GM18526 (cell line): Measurements from ENCODE around the gene TEX26.

ENCODE experiments used
- POLR2A ChIP-seq: IDR thresholded peaks from 3 replicates; pipeline ENCODE4 v1.6.1; 2011; ENCODE audit not compliant: insufficient read length; ENCODE audit errors: extremely low read depth

Gene TEX26

DNA sequence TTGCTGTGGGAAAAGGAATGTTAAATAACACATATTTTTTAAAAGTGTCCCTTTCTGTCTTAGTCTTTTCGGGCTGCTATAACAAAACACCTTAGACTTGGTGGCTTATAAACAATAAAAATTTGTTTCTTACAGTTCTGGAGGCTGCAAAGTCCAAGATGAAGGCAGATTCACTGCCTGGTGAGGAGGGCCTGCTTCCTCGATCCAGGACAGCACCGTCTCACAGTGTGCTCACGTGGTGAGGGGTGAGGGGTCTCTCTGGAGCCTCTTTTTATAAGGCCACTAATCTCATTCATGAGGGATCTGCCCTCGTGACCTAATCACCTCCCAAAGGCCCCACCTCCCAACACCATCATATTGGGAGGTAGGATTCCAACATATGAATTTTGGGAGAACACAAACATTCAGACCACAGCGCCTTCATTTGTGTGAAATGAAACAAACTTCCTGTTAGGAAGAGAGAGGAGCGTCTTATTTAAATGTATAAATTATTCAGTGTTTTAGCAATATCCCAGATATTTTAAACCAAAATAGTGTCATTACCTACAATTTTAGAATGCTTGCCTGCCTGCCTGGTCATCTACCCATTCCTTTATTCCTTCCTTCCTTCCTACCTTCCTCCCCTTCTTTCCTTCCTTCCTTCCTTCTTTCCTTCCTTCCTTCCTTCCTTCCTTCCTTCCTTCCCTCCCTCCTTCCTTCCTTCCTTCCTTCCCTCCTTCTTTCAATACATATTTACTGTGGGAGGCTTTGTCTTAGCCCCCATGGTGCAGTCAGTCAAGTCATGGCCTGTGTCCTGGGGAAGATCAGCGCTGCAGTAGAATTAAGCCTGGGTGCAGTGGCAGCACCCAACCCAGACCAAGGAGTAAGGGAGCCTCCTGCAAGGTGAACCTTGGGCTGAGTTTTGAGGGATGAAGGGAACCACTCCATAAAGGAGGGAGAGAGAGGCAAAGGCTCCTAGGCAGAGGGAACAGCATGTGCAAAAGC is 84.2 kb downstream of the TEX26 start:
- TF ChIP-seq POLR2A = no peak

DNA sequence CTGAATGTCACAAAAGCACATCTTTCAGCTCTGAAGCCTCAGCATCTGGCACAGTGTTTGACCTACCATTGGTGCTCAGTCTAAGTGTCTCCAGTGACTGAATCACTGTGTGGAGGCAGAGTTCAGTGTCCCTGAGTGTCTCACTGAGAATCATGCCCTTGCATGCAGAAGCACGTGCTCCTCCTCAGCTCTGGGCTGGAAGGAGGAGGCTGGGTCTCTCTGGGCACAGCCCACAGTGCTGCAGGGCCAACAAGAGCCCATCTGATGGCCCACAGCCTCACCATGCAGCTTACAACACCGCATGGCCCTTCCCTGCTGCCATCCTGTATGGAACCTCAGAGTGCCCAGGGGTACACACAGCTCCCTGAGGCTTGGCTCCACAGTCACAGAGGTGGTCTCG is 86.1 kb downstream of the TEX26 start:
- no peak for TF ChIP-seq POLR2A

DNA sequence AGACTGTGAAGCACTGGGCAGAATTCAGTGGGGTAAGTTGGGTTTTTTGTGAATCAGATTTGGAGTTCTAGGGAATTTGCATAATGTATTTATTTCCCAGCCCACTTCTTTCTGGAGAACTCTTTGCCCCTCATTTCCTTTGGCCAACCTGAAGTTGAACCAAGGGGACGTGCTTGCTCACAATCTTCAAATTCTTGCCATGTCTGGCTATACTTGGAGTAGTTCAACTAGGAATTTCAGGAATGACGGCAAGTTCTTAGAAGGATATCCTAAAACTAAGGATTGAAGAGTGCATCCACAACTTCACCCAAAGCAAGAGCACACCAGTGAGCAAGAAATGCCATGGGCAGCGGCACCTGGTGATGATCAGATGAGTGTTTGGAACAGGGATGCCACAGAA is 88.5 kb downstream of the TEX26 start:
- no peak for TF ChIP-seq POLR2A

DNA sequence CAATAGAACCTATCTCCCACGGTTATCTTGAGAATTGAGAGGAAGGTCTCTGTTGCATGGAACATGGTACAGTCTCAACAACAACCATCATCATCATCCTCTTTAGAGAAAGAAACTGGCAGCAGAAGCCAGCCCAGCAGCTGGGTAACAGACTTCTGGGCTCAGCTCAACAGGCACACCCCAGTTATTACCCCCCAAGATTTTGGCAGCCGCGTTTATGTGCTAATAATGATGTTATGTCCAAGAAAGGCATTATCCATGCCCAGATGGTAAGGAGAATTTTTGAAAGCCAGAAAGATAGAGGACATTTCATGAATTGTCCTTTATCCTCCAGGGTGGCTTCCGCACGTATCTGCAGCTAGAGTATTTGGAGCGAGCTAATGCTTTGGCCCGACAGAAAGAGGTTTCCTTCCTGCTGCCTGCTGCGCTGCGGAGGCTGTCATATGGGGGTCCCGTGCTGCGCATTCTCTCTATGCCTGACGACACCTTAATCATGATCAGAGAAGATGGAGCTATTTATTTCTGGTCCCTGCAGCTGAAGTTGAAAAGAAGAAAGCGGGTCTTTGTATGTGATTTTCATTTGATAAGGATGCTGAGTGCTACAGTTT is 89.9 kb downstream of the TEX26 start:
- TF ChIP-seq POLR2A = no peak

DNA sequence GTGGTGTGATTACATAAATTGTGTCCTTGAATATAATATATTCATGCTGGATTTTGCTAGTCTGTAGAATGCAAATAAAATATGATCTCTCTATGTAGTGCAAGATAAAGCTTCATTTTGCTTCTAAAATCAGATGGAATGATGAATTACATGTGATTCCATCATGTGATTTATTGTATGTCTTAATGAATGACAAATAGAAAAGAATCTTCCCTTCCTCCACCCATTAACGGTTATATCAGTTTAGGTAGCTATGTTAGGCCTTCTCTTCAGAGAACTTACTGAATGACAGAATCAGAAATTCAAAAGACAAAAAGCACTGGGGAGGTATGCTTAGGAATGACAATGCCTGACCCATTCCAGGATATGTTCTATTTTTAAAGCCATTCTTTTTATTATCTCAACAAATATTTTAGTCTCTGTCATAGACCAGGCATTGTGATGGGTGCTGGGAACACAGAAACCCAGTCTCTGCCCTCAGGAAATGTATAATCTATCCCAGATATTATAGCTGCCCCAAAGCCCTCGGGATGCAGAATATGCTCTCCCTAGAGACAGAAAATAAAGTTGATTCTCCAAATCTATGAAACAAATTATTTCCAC is 90.6 kb downstream of the TEX26 start:
- TF ChIP-seq POLR2A = no peak
